CD4-positive, alpha-beta T cell treated with Interleukin-12 subunit alpha and Interleukin-12 subunit beta, for 1 hour (primary cell): ENCODE results near the gene ARID1B.

ENCODE experiments used
- DNase-seq: peaks from one replicate; pipeline ENCODE4 v3.0.0-alpha.2; 2020

ARID1B gene

DNA sequence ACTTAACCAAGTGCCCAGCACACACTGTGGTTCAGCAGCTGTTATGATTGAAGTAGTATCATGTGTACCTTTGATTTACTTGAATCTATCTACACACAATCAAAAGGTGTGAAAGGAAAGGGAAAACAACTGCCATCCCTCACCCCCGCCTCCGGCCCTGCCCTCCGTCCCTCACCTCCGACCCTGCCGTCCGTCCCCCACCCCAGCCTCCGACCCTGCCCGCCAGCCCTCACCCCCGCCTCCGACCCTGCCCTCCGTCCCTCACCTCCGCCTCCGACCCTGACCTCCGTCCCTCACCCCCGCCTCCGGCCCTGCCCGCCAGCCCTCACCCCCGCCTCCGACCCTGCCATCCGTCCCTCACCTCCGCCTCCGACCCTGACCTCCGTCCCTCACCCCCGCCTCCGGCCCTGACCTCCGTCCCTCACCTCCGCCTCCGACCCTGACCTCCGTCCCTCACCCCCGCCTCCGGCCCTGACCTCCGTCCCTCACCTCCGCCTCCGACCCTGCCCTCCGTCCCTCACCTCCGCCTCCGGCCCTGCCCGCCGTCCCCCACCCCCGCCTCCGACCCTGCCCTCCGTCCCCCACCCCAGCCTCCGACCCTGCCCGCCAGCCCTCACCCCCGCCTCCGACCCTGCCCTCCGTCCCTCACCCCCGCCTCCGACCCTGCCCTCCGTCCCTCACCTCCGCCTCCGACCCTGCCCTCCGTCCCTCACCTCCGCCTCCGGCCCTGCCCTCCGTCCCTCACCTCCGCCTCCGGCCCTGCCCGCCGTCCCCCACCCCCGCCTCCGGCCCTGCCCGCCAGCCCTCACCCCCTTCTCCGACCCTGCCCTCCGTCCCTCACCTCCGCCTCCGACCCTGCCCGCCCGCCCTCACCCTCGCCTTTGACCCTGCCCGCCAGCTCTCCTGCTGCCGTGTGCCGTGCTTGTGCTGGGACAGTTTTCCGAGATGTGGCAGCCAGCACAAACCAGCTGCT is 370.2 kb downstream of the ARID1B start:
- DNase-seq, result peak; percentile 27

DNA sequence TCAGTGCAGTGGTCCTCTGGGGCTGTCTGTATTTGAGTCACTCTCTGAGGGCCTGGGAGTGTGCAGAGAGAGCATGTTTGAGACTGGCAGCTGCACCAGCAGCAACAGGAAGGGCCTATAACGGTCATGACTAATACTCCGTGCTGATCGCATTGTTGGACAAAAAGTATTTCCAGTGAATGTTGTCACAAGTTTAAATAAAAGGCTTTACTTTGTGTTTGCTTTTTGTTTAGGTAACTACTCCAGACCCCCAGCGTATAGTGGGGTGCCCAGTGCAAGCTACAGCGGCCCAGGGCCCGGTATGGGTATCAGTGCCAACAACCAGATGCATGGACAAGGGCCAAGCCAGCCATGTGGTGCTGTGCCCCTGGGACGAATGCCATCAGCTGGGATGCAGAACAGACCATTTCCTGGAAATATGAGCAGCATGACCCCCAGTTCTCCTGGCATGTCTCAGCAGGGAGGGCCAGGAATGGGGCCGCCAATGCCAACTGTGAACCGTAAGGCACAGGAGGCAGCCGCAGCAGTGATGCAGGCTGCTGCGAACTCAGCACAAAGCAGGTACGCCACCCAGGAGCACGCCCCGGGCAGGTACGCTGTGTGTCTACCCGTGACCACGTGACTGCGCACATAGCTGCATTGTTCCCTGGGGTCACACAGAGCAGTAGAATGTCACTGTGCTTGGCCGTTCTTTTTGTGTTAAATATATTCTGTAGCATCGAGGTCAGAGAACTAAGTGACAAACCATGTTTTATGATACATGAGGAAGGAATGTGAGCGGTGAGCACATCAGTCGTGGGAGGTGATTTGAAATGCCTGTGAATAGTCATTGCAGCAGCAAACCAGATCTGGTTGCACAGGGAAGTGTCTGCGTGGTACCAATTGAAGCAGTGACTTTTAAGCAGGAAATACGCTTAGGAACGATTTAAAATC is 371.5 kb downstream of the ARID1B start:
- DNase-seq, result no peak

DNA sequence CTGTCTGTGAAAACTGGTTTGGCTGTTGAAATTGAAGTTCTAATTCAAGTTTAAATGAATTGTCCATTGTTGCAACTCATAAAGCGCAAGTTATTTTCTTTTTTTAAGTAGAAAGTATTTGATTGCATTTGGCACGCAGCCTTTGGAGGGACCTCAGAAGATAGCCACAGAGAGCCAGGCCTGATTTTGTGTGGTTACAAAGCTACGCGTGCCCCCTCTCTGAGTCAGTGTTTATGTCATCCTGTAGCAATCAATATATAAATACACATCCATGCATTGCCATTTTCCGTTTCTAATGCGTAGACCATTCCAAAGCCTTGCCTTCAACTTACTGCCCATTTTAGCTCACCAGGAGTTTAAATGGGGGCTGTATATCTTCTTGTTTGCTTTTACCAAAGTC is 372.9 kb downstream of the ARID1B start:
- DNase-seq, result no peak

DNA sequence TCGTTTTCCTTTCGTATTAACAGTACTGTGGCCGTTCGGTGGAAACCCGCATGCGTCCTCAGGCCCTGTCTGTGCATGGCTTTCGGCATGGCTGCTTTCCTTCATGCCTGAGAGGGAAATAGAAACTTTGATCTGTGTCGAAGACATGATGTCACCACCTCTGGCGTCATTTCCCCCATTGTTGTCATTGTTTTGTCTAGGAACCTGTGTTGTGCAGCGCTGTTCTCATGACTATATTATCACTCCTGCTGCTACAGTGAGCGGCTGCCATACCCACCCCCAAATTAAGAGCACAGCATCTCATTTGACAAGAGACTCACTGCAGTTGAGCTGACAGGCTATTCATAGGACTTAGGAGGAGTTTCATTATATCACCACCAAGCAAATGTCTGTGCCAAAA is 373.9 kb downstream of the ARID1B start:
- DNase-seq, result no peak

DNA sequence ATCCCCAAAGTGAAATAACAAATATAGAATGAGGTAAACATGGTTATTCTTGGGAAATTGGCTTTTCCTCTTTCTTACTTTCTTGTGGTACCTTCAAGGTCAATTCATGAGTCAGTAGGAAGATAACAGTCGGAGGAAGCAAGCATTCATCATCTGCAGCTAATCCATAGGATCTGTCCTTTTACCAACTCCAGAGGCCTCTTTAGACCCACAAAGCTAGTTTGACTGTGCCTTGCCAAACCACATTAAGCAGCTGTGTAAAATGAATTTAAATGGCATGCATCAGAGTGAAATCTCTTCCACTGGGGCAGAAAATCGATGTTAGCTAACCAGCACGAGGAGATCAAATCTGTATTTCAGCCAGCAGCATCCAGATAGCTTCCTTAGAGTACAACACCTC is 374.8 kb downstream of the ARID1B start:
- no peak for DNase-seq

DNA sequence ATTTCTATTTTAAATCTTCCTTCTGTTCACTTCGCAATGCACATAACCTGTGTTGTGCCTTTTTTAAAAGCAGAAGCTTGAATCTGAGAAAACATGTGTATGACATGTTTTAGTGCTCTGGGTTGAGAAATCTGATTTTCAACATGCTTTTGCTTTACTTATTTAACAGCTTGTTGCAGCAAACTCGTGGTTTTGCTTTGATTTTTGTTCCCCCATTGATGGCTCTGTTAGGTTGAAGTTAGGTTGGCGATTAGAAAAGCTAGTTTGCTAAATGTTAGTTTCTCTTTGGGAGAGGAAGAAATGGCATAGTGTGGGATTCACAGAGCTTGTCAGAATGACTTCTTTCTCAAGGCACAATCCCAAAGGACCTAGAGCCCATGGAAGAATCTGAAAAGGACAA is 375.4 kb downstream of the ARID1B start:
- DNase-seq, result no peak

DNA sequence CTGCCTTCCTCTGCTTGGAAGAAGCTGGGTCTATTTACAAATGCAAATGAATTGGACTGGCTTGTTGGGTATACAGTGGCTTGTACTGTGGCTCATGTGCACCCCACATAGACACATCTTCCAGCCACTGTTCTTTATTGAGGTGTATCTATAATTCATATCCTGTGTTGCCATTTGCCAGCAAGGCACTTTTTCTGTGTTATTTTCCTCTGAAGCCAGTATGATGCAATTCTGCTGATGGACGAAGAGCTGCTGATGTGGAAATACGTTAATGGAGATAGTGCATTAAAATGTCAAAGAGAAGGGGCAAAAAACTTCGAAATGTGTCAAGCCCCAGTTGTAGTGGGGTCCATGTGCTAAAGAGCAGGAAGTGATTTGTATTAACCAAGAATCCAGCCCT is 378.6 kb downstream of the ARID1B start:
- DNase-seq, result no peak

DNA sequence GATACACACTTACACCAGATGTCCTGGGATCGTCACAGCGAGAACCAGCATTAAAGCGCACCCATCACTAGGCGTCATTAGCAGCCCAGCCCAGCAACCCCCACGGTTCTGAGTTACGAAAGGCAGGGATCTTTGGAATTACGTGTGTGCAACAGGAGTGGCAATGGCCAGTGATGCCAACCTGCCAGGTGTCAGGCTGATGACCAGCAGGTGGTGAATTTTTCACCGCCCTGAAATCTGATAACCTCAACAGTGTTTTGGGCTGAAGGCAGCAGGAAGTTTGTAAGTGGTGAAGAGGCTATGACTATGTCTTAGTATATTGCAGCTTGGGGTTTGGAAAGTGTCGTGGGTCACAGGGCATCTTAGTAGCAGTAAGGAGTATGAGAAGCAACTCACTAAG is 380.1 kb downstream of the ARID1B start:
- DNase-seq, result no peak

DNA sequence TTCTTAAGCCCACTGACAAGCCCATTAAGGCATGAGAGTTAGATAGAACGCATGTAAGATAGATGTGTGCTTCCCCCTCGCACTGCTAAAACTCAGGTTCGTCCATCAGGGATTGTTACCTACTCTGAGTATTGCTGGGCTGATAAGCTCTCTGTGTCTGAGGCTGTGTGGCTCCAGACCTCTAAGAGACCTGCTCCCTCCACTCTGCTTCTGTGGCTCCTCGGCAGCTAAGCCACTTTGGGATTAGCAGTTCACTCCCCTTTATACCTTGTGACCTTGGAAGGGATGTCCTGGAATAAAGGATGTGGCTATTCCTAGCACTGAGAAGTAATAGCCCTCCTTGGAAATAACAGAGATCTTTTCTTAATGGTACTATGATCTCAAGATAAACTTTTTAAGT is 381.3 kb downstream of the ARID1B start:
- no peak for DNase-seq

DNA sequence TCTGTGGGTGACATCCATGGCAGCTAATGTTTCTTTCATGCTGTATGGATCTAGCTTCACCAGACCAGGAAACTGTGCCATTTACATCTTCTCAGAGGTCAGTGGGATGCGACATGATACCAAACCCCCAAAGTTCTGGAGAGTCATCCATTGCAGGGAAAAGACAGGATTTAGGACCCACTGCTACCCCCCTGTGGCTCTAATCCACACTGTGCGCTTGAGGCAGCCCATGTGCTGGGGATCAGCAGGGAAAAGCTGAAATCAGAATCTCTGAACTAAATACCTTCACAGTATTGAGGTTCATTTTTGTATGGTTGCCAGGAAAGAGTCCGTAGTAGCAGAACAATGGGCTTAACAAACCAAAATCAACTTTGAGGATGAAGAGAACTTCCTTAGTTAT is 381.7 kb downstream of the ARID1B start:
- no peak for DNase-seq

DNA sequence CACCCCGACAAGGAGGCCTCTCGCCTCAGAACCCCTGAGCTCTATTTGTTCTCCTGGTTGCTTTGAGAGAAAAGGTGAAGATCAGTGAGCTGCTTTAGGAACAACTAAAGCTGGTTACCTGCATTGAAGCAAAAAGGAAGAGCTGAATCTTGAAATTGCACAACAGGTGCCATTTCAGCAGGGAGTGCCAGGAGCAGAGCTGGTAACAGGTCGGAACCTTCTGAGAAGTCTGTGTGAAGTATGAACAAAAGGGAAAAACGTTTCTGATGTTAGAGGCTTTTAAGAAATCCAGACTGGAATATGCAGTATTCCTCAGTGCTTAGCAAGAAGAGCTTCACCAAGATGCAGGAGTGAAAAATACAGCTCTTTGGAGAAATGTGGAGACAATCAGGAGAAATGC is 382.2 kb downstream of the ARID1B start:
- no peak for DNase-seq

DNA sequence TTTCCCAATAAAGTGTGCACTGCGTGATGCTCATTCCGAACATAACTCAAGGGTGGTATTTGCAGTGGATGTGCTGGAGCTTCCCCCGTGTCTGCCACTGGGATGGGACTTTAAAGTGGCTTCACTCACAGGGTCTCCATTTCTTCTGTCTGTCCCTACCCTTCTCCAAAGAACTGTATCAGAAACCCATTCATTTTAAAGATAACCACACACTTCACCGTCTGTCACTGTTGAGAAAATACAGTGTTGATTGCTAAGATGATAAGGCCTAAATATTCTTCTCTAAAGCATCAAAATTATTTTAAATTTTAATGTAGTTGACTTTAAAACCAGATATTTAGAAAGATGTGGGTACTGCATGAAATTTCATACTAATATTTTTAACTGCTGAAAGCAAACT is 384.7 kb downstream of the ARID1B start:
- no peak for DNase-seq

DNA sequence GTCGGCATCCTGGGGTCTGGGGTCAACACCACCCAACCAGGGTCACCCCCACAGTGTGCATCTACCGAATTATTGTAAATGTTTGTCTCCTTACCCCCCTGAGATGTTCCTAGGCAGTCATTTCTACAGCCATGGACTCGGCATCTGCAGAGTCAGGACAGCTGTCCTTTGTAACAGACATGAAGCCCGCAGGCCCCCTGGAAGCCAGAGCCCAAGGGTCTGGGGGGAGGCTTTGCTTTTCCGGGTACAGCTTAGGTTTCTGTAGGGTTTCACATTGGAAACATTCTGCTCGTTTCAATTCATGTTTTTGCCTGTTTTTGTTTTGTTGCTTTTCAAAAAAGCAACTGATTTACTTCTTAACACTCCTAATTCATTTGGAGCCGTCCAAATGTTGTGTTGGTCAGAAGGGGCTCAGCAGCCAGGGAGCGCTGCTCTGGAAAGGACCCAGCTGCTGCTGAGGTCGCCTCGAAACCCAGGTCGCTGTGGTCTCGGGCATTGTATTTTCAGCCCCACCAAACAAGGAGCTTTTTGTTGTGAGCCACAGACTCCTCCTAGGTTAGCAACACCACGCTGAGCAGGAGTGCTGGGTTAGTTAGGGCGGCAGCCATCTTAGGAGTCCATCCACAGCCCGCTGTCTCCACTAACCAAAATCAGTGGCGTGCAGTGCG is 385.7 kb downstream of the ARID1B start:
- DNase-seq, result no peak

DNA sequence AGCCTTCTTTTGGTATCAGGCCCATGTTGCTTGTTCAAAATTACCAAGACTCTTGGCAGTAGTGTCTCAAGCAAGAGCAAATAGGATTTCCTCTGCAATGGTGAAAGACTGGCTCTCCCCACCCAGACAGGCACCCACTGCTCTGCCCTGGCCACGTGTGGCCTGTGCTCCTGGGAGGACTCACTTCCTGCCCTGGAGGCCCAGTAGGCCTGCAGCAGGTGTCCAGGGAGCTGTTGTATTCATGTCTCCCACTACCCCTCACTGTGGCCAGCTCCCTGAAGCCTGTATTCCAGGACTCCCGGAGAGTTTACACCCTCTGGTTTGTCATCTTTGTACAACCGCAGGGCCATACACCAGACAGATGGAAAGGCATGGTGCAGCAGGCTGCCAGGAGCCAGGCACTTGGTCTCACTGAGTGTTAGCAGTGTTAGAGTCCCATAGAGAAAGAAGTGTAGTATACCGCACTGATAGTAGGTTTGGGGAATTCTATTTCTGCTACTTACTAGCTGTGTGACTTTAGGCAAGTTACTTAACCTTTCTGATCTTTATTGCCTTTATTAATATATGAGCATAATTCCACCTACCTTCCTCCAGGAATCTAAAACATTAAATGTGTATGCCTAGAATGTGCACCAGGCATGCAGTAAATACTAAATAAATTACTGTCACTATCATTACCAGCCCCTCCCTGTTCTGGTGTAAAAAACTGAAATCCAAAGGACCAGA is 386.4 kb downstream of the ARID1B start:
- no peak for DNase-seq

DNA sequence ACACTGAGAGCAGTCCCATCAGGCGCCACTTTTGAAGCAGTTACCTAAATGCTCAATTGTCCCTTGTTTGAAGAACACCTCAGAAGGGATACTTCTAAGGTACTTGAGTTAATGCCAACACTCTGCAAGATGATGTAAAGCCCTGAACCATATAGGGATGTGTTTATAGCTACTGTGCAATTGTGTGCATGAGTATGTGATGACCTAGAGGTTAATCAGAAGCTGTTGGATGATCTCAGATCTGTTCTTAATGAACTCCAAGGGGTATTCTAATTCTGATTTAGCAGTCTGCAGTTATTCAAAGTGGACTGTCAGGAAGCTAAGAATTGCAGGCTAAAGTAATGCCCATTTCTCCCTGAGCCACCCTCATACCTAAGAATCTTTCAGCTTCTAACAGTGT is 387.8 kb downstream of the ARID1B start:
- no peak for DNase-seq

DNA sequence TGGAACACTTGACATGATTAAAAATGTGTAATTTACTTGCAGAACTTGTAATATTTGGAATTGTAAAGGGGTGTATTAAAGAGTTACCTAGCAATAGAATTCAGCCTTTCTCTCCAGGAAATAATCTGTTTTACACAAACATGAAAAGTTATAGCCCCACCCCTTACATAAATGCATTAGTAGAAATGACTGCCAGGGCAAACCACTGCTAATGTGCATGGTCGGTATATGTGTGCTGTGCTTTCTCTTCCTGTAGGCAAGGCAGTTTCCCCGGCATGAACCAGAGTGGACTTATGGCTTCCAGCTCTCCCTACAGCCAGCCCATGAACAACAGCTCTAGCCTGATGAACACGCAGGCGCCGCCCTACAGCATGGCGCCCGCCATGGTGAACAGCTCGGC is 389.6 kb downstream of the ARID1B start:
- no peak for DNase-seq

DNA sequence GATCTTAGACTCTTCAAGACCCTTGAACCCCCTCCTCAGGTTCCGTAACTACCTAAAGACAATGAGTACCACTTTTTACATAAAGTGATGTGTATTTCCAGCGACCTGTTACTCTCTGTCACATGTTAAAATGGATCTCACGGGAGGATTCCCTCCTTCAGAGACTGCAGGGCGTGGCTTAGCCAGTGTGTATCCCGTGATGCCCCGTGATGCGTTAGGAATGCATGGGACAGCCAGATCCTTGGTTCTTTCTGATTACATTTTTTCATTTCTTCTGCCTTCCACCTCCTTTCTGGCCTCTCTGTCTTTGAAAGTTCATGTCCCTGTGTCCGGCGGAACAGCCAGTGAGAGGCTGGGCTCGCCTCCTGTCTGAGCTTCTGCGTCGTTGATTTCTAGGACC is 390.7 kb downstream of the ARID1B start:
- no peak for DNase-seq

DNA sequence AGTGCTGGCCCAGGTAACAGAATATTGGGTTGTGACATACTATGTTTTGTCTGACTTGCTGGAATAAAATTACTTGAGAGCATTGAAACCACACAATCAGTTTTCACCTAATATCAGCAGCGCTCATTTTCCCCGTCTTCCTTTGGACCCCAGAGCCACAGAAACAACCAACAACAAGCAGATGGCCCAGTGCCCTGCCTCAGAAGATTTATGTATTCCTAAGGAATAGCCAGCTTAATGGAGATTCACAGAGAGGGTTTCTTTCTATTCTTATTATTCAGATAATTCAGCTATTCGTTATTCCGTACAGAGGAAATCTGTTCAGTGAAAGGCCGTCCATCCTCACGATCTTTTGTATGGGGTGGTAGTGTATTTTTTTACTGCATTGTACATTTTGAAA is 391.3 kb downstream of the ARID1B start:
- DNase-seq, result no peak

DNA sequence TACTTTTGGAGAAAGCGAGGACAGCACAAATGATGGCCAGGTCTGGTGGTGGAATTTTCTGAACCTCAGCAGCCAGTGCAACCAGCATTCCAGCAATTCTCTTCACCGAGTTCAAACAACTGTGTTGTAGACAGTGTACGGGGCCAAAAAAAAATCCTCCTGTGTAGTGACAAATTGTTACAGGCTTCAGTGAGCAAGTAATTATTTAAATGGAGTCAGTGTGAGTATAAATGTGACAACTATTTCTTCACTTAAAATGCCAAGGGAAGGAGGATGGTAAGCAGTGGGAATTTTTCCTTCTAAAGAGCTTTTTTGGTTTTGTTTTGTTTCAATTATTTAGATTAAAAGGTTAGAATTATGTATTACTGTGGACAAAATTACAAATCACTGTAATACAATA is 392.0 kb downstream of the ARID1B start:
- no peak for DNase-seq

DNA sequence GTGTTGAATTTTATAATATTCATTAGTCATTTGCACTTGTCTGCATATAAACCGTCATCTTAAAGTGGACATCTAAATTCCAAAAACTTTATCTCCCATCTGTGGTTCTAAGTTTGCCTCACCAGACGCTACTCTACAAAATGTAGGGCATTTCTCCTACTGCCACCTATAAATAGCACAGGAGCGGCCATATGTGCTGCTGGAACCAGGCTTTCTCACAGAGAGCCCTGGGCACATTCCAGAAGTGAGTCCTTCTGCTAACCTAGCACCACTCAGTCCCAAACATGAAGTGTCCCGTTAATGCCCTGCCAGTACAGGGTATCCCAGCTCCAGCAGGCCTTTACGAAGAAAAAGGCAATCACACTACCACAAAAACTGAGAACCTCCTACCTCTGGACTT is 392.5 kb downstream of the ARID1B start:
- DNase-seq, result no peak

DNA sequence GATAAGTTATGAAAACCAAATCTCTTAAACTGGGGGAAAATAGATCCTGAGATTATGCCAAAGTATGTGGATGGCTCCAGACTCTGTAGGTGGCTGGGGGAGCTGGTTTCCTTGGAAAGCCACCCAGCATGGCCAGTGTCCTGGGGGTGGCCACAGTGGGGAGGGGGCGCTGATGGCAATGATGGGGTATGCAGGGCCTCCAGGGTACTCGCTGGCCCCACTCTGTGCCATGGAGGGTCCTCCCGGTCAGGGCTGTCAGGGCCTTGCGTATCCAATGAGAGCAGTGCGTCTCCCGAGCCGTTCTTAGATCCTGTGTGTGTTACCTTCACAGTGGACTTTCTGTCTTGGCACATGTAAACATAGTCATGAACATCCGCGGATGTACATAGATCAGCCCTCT is 393.4 kb downstream of the ARID1B start:
- DNase-seq, result no peak

DNA sequence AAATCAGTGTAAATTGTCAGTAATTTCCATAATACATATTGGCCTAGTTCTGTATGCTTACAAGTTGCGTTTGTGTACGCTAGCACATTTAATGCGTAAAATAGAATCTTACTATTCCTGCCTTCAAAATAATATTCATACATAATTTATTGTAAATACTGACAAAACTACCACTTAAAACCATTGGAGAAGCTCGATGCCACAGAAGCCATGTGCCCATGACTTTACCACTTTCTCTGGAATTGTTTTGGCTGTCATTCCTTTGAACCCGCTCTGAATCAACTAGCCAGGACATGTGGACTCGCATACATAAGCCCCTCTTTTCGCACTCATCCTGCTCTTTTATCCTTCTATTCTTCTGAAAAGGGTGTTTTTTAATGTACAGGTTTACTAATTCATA is 394.6 kb downstream of the ARID1B start:
- no peak for DNase-seq

DNA sequence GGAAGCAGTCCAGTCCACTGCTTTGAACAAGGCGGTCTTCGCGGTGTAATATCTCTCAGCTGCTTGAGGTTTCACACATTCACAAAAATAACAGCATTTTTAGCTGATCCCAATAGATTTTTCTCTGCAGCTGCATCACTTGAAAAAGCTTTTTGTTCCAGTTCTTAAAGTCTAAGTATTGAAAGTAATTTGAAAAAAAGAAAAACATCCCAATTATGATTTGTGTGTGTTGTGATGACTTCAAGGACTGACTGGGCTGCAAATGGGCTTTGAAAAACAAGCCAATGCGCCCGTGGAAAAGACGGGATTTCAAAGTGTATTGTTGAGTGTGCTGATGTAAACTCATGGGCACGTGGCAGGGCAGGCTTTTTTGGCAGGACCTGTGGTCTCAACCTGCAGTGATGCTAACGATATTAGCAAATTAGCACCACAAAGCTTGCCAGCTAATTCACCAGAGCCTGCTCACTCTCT is 395.1 kb downstream of the ARID1B start:
- no peak for DNase-seq
